GM18498 (cell line): Measurements from ENCODE around the gene GNL3.
"Not testable (repeated sequence)": the region's sequence is repeated elsewhere in the genome, so short reads cannot be mapped to it uniquely, and the experiment has no call there.

Experiments
- ATAC-seq: cut with Tn5 transposase; IDR thresholded peaks from one replicate; pipeline ENCODE4 v1.9.1; 2021; ENCODE audit warnings: mild to moderate bottlenecking, moderate library complexity; ENCODE audit not compliant: unreplicated experiment

GNL3 gene

GRCh38 chr3:52719618-52720017, 33.8 kb downstream of the GNL3 start:
- ATAC-seq = no peak

- no peak for ATAC-seq
These were observed 35.3 kb downstream of the GNL3 start for GRCh38 chr3:52721002-52721729.

- no peak for ATAC-seq
These were observed 35.8 kb downstream of the GNL3 start for GRCh38 chr3:52721730-52722008.

- no peak for ATAC-seq
These were observed 36.7 kb downstream of the GNL3 start for GRCh38 chr3:52722491-52722890.

- ATAC-seq = no peak
These were observed 38.1 kb downstream of the GNL3 start for GRCh38 chr3:52723935-52724334.

- ATAC-seq = no peak
These were observed 38.7 kb downstream of the GNL3 start for GRCh38 chr3:52724511-52724910.

- not testable (repeated sequence) for ATAC-seq
These were observed 42.9 kb downstream of the GNL3 start for GRCh38 chr3:52728753-52729152.

- ATAC-seq = no peak
These were observed 44.8 kb downstream of the GNL3 start for GRCh38 chr3:52730681-52731080.

- no peak for ATAC-seq
These were observed 45.8 kb downstream of the GNL3 start for GRCh38 chr3:52731590-52731989.

- no peak for ATAC-seq
These were observed 47.5 kb downstream of the GNL3 start for GRCh38 chr3:52733256-52733891.

- ATAC-seq = no peak
These were observed 53.9 kb downstream of the GNL3 start for GRCh38 chr3:52739730-52740129.

- no peak for ATAC-seq
These were observed 56.7 kb downstream of the GNL3 start for GRCh38 chr3:52742418-52743041.

GRCh38 chr3:52743152-52743551, 57.3 kb downstream of the GNL3 start:
- ATAC-seq = no peak

GRCh38 chr3:52743721-52744120, 57.9 kb downstream of the GNL3 start:
- no peak for ATAC-seq
